RCC 7860 (cell line): ENCODE results near the gene CCNQ.

Experiments used
- DNase-seq: peaks from one replicate; pipeline ENCODE4 v3.0.0-alpha.2; 2015; ENCODE audit warnings: low spot score
- FAIRE-seq: peaks from 2 replicates; lab custom pipeline; 2012; peaks lifted over from hg19 to GRCh38; lab: Jason Lieb, UNC

The CCNQ gene

GRCh38 chrX:153598541-153599191 is at the start of gene CCNQ:
Gene CCNQ (minus strand): TSS chrX:153599139. CDS start chrX:153599073, 66 bp downstream.
- DNase-seq (no peak), FAIRE-seq (no peak)

GRCh38 chrX:153647461-153648357 is 48.8 kb upstream of the CCNQ start:
- no peak for FAIRE-seq
- DNase-seq, result no peak

- peak; percentile 11 for DNase-seq
- FAIRE-seq, result no peak
Measured at GRCh38 chrX:153646620-153647373, 47.9 kb upstream of the CCNQ start, which contains the start of gene DUSP9. Gene DUSP9 (plus strand): TSS chrX:153647203. CDS start chrX:153647954, 751 bp downstream.

GRCh38 chrX:153645921-153646488 is 47.1 kb upstream of the CCNQ start:
- DNase-seq (no peak), FAIRE-seq (no peak)

GRCh38 chrX:153645151-153645550 is 46.2 kb upstream of the CCNQ start:
- FAIRE-seq, result no peak
- no peak for DNase-seq

- FAIRE-seq (no peak), DNase-seq (no peak)
Measured at GRCh38 chrX:153644356-153645125, 45.6 kb upstream of the CCNQ start.

GRCh38 chrX:153643431-153644351 is 44.8 kb upstream of the CCNQ start:
- DNase-seq, result no peak
- no peak for FAIRE-seq

GRCh38 chrX:153642655-153643430 is 43.9 kb upstream of the CCNQ start:
- FAIRE-seq, result no peak
- no peak for DNase-seq

GRCh38 chrX:153642051-153642654 is 43.2 kb upstream of the CCNQ start:
- no peak for FAIRE-seq
- no peak for DNase-seq

GRCh38 chrX:153641627-153642026 is 42.7 kb upstream of the CCNQ start:
- DNase-seq, result no peak
- FAIRE-seq, result no peak

- no peak for FAIRE-seq
Measured at GRCh38 chrX:153640736-153641575, 42.0 kb upstream of the CCNQ start.

GRCh38 chrX:153640045-153640686 is 41.2 kb upstream of the CCNQ start:
- DNase-seq (no peak), FAIRE-seq (no peak)

More at GRCh38 chrX:153640736-153641575, 42.0 kb upstream of the CCNQ start:
- no peak for DNase-seq

- DNase-seq (no peak), FAIRE-seq (no peak)
Measured at GRCh38 chrX:153639177-153640044, 40.5 kb upstream of the CCNQ start.

GRCh38 chrX:153638436-153639176 is 39.7 kb upstream of the CCNQ start:
- no peak for FAIRE-seq
- no peak for DNase-seq

GRCh38 chrX:153638041-153638371 is 39.1 kb upstream of the CCNQ start:
- FAIRE-seq (no peak), DNase-seq (no peak)
